Measurements from ENCODE around the gene SUGCT.
"Not testable (repeated sequence)": the region's sequence is repeated elsewhere in the genome, so short reads cannot be mapped to it uniquely, and the experiment has no call there.

The SUGCT gene

GRCh38 chr7:40134428-40135316, at the start of gene SUGCT, which contains the start of gene MPLKIP:
SUGCT (plus strand) TSS chr7:40135005.
MPLKIP (minus strand) TSS chr7:40134622; CDS start chr7:40134567, 55 bp downstream.
- peak; percentile 86 for DNase-seq

GRCh38 chr7:40092182-40092581, 42.6 kb upstream of the SUGCT start:
- DNase-seq, result no peak

- DNase-seq, result no peak
These were observed 41.0 kb upstream of the SUGCT start for GRCh38 chr7:40093631-40094350.

- no peak for DNase-seq
These were observed 39.6 kb upstream of the SUGCT start for GRCh38 chr7:40095230-40095629.

- DNase-seq, result no peak
These were observed 39.0 kb upstream of the SUGCT start for GRCh38 chr7:40095695-40096327.

GRCh38 chr7:40097728-40098127, 37.1 kb upstream of the SUGCT start:
- no peak for DNase-seq

GRCh38 chr7:40098810-40099209, 36.0 kb upstream of the SUGCT start:
- no peak for DNase-seq

GRCh38 chr7:40099837-40100236, 35.0 kb upstream of the SUGCT start:
- no peak for DNase-seq

- no peak for DNase-seq
These were observed 33.6 kb upstream of the SUGCT start for GRCh38 chr7:40101201-40101600.

- DNase-seq, result no peak
These were observed 31.9 kb upstream of the SUGCT start for GRCh38 chr7:40102897-40103296.

GRCh38 chr7:40105879-40106473, 28.8 kb upstream of the SUGCT start:
- DNase-seq, result no peak

GRCh38 chr7:40115936-40116335, 18.9 kb upstream of the SUGCT start:
- no peak for DNase-seq

GRCh38 chr7:40117199-40117598, 17.6 kb upstream of the SUGCT start:
- not testable (repeated sequence) for DNase-seq

GRCh38 chr7:40118201-40118600, 16.6 kb upstream of the SUGCT start:
- not testable (repeated sequence) for DNase-seq

- DNase-seq, result no peak
These were observed 14.8 kb upstream of the SUGCT start for GRCh38 chr7:40120020-40120419.

GRCh38 chr7:40122100-40122939, 12.5 kb upstream of the SUGCT start:
- not testable (repeated sequence) for DNase-seq

GRCh38 chr7:40122940-40123254, 11.9 kb upstream of the SUGCT start:
- DNase-seq, result no peak

GRCh38 chr7:40133561-40134427, 1.0 kb upstream of the SUGCT start:
- peak; percentile 24 for DNase-seq

- no peak for DNase-seq
These were observed 459 bp downstream of the SUGCT start for GRCh38 chr7:40135317-40135610.

GRCh38 chr7:40137563-40137962, 2.8 kb downstream of the SUGCT start:
- no peak for DNase-seq

- DNase-seq, result no peak
These were observed 4.2 kb downstream of the SUGCT start for GRCh38 chr7:40138973-40139372.

Data from CD4-positive, alpha-beta T cell treated with Interleukin-4 for 4 hours (primary cell).